Suppressor macrophage (primary cell): ENCODE results near the gene RAD51B.

Experiments used
- DNase-seq, 4 experiments: peaks; one replicate each; pipeline ENCODE4 v3.0.0-alpha.2; 2020 to 2022

The RAD51B gene

DNA sequence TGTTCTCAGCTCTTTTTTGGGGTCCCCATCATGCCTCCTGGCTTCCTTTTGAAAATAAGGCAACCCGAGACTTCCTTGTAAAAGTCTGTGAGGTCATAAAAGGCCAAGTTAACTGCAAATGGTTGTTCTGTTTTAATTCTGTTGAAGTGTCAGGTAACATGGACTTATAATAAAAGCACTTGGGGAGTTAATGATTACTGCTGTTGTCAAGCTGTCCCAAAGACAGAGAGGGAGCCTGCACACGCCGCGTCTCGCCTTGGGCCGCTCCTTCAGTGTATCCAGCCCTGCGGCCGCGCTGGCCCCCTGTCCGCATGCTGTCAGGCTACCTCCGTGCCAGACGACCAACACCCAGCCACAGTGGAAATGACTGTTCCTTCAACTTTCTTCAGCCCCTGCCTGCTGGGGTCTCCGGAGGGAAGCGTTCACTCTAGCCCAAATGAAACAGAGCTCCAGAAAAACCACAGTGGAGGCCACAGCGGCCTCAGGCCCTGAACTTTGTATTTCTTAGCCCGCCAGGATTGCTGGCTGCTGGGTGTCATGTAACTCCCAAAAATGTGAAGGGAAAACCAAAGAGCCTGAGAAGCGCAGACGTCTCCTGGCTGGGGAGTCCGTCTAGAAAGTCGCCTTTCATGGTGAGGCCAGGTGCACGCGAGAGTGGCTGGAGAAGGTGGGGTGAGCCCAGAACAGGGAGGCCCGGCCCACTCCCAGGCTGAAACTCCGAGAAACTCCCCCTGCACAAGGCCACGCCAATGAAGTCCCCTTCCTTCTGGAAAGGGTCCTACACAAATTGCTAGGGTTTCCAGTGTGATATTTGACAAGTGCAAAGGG is 784.2 kb downstream of the RAD51B start:
- DNase-seq, result no peak

DNA sequence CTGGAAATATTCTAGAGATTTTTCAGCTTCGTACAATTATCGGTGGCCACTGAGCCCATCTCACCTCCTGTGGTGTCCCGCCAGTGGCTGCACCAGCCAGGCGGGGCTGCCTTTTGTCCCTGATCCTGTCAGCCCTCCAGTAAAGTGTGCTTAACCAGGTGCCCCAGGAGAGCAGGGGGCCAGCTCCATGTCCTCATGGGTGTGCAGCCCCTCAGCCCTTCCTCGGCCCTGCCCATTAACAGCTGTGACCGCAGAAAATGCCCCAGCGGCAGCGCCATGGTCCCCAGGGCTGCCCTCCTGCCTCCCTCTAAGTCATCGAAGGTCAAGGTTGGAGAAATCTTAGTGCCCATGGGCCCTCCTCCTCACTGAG is 784.8 kb downstream of the RAD51B start:
- DNase-seq, result no peak

DNA sequence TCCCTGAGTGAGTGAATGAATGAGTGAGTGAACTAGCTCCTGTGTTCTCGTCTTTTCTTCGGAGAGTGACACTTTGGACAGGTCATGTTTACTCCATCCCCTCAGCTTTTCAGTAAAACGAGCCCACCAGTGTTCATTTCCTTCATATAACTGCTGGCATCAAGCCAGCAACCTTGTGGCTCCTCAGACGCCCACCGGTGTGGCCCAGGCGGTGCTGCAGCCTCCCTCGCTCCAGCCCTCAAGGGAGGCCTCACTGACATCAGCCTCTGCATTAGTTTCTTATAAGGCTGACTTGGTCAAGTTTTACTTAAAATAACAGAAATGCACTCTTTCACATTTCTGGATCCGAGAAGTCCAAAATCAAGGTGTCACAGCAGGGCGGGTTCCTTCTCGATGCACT is 785.2 kb downstream of the RAD51B start:
- no peak for DNase-seq

DNA sequence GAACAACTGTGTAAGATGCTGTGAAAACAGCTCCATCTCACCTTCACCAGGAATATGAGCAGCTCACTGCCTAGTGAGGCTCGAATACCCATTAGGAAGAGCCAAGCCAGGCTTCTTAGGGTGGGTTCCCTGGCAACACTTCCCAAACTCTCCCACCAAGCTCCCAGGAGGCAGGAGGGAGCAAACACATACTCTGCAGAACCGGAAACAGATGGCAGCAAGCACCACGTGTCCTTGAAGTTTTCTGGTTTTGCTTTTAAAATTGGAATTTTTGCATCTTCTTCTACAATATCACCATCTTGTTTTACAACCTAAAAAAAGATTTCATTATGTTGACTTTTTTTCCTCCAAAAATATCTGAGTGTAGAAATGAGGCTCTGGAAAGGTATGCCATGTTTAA is 786.6 kb downstream of the RAD51B start:
- no peak for DNase-seq

DNA sequence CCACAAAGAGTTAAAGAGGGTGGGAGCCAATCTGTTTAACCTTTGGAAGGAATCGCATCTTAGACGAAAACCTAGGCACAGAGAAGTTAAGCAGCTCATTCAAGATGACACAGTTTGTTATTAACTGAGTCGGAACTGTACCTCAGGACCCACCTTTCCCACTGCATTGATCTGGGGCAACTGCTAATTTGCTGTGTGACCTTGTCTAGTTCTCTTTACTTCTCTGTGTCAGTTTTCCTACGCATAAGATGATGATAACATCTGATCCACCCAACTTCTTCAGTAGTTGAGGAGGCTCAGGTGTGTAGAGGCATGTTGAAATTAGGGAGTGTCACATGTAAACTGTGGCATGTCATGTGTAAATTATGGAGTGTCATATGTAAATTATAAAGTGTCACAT is 787.1 kb downstream of the RAD51B start:
- no peak for DNase-seq

DNA sequence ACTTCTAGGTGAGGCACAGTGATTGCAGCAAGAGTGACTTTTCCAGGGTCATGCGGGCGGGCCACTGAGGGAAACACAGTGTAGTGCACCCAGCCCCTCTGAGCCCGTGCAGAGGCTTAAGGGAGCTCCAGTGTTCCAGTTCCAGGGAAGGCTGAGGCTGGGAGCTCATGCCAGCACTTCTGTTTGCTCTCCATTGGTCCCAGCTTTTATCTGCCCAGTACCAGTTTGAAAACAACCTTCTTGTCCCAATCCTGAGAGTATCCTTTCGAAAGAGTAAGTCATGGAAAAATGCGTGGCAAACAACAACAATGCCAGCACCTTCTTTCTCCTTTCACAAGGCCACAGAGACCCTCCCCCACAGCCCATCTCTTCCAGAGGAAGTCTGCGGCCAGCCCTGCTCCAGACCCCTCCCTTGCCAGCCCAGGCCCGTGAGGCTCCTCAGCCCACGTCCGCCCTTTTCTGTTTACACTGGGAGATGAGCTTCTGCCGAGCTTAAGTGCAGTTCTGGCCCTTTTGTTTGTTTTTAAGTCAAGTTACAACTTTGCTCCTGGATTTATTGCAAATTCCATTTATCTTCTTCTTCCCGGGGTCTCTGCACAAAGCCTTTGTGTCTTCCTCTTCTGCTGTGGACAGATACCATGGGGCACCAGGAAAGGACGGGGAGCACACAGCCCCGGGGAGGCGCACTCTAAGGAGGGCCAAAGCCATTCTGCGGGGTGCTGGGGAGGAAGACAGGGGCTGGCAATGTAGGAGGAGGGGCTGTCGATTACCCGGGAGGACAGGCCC is 787.7 kb downstream of the RAD51B start:
- DNase-seq, result peak; percentile 43 to 76 (median 64)

DNA sequence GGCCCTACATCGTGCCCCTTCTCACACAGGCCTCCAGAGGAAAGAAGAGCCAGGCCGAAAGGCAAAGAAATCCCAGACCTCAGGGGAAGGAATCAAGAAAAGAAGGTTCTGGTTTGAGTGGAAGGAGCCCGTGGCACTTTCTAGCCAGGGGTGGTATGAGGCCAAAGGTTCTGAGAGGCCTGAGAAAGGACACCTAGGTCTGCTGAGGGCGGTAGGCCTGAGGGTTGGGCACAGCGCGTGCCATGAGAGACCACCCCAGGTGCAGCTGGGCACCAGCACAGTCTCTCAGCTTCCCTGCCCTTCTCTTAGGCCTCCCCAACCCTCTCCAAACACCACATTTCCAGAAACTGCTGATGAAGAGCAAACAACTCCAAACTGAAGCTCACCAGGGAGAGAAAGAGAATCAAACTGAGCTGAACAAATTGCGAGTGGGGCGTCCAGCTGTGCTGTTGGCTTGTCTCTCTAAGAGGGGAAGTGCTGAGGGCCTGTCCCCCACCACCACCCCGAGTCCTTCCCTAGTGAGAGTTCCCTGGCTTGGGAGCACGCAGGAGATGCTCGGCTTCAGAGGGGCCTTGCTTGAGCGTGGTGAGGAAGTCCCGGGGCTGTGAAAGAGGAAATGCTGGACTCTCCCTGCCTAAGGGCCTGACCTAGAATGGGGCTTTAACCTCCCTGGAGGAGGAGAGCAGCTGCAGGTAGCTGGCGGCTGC is 788.4 kb downstream of the RAD51B start:
- peak; percentile 87 to 93 (median 92) for DNase-seq

DNA sequence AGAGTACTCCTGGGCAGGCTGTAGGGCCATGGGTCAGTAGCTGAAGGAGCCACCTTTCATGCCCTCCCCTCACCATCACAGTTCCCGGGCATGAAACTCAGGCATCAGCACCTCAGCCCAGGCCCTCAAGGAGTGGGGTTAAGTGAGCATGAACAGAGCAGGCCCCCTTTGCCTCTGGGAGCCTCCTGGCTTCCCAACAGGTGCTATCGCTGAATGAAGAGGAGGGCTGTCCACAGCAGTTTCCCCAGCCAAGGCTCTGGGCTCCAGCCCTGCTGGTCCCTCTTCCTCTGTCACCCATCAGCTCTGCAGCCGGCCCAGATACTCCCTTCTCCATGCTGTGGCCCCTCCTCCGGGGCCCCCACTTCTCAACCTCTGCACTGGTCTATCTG is 789.0 kb downstream of the RAD51B start:
- no peak for DNase-seq

DNA sequence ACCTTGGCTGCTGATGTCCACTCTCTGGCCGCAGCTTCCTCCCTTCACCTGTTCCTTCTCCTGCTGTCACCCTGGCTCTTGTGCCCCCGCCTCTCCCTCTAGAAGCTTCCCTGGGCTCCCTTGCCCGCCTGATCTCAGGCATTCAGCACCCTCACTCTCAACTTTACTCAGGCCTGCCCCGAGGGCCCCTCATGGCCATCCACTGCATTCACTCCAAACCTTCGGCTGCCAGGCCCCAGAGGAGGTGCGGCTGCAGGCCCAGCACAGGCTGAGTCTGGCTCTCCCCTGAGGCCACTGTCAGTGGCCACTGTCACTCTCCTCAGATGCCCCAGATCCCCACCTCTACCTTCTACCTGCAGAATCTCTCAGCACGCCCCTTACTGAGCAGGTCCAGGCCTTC is 789.4 kb downstream of the RAD51B start:
- DNase-seq, result no peak

DNA sequence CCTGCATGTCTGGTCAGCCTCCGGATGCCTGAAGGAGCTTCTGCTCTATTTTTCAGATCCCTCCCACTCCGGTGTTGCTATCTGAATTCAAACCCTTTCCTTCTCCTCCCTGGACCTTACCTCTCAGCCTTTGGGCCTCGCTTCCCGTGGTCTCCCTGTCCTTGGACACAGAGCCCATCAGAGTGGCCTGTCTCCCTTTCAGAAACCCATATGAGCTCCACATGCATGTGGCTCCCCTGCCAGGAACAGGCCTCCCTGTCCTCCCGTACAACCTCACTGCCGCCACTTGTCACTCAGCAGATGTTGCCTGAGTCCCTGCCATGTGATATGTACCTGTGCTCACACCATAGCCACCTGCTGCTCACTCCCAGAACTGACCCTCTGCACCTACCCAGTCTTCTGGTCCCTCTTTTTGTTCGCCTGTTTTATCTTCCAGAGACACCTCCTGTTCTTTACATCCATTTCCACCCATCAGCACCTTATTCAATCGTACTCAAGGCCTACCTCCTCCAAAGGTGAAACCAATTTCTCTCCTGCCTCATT is 790.7 kb downstream of the RAD51B start:
- DNase-seq, result no peak

DNA sequence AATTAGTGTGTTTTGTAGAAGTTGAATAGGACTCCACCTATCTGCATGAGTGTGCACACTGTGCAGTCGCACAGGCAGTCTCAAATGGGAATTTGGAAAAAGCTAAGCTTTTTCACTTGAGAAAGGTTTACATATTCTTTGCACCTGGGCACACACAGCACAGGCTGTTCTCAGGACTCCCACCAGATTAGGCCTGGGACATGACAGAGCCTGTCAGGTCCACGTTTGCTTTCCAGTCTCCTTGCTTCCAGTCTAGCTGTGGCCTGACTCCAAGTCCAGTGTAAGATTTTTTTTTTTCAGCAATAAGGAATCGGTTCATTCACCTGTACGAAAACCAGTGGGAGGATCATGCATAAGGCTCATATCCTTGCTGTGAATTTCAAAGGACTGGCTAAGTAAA is 792.0 kb downstream of the RAD51B start:
- DNase-seq, result no peak

DNA sequence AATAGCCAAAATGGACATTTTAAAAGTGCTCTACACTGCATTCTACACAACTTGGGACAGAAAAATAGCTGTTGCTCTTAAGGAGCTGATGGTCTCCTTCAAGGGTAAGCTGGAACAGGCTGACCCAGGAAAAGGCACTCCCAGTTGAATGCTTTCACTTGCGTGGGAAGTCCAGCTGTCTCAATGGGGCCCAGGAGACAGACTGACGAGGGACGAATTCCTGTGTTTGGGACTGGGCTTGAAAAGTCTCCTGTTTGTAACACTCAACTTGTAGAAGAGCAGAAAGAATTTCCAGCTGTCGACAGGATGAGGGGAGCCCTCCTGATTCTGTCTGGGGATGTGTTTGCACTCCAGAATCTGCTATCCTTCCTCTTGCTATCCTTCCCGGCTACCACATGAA is 792.5 kb downstream of the RAD51B start:
- DNase-seq, result no peak

DNA sequence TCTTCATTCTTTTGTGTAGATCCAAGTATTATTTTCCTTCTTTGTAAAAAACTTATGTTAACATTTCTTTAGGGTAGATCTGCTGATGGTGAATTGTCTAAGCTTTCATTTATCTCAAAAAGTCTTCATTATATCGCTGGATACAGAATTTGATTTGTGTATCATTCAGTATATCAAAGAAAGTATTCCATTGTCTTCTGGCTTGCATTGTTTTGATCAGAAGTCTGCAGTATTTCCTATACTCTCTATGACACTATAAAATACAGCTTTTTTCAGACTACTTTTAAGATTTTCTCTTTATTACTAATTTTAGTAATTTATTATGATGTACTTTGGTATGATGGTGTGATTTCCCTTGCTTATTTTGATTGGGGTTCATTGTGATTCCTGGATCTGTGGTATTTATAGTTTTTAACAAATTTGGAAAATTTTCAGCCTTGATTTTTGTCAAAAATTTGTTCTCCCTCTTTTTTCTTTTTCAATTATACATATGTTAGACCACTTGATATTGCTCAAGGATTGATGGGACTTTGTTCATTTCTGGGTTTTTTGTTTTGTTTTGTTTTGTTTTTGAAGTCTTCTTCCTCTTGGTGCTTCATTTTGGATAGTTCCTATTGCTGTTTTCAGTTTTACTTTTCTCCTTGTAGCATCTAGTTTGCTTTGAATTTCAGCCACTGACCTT is 796.8 kb downstream of the RAD51B start:
- DNase-seq, result peak in 2 of 4 experiments; percentile 39 to 43

DNA sequence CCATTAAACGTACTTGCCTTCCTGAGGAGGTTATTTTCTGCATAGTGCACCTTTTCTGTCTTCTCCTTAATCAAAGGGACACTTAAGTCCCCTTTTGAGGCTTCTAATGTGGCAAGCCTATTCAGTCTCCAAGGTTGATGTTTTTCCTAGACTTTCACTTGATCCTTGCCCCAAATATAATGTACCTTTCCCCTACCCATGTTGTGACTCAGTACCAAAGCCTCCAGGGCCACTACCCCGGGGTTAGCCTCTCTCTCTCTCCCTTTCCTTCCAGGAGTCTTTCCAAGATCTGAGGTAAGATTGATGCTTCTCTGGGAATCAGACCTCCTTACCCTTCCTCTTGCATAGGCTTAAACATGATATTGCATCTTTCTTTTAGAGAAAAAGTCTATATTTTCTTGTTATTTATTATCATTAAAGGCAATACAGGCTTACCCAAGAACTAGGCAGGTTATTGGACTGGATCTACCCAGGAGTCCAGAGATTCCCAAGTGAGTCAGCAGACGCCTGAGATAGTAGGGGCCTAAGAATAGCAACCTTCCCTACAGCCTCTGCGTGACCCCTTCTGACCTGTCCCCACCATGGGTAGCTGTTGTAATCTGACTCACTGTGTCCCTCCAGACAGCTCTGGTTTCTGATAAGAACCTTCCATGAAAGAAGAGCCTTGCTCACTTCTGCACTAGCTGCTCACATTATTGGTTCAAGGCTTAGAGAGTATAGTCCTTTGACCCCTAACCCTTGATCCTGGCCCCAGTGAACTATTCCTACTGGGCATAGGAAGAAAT is 800.4 kb downstream of the RAD51B start:
- no peak for DNase-seq

DNA sequence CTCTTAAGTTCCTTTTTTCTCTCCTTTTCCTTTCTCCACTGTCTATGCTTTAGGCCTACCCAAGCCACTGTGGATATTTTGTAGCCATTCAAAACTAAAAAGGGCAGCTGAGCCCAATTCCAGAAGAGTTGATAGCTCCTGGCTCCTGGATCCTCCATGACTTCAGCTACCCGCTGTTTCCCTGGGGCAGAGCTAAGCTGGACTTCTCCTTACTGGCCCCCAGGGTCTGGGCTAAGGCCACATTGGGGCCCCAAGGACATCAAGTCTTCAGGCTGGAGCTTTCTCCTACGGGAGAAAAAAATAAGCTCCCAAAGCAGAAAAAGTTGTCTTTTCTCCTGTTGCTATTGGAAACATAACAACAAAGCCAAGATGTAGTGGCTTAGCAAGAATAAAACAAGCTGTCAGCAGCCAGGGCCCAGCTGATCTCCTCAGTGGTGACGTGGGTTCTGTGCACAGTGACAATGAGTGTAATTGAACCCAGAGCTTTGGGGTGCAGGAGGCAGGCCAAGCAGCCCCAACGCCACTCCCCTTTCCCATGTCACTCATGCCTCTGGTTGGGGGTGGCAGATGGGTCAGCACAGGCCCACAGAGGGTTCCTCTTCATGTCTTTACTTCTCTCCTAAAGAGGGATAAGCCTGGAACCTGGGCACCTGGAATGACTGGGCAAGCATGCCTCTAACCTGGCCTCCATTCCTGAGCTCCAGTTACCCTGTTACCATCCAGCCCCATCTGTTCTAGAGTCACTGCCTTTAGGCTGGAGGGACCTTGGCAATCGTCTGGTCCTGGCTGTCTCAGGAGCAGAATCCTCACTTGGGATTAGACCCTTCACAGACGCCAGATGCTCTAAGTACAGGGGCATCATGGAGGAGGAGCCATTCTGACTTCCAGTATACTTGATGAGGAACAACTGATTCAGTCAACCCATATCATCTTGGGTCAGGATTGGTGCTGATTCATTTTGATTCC is 802.1 kb downstream of the RAD51B start:
- DNase-seq, result peak; percentile 29 to 61 (median 50)

DNA sequence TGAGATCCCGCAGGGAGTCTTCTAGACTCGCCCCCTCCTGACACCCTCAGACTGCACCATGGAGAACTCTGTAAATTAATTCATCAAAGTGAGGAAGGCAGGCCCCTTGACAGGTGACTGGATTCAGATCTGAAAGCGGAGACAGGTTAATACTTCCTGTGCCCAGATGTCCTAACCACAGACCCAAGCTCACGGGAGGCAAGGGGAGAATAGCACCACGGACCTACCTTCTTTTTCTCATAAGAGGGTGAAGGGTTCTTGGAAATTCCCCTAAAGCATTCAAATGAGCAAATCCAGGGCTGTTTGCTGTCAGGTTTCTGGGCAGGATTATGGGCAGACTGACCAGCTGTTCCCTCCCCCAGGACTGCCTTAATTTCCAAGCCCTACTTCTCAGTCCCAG is 803.3 kb downstream of the RAD51B start:
- DNase-seq, result no peak

DNA sequence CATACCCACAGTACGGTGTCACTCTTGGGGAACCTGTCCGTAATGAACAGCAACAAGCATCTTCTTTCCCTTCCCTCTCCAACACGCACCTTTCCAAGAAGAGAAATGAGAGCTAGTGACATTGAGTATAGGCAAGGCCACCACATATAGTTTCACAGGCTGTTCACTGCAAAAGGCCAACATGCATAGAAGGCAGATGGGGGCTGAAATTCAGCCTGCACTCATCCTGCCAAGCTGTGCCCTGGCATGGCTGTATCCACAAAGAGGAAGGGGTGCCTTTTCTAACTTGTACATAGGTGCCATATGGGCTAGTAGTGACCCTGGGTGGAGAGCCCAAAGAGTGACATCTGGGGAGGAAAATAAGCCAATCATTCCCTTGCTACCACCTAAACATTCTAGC is 803.7 kb downstream of the RAD51B start:
- no peak for DNase-seq

DNA sequence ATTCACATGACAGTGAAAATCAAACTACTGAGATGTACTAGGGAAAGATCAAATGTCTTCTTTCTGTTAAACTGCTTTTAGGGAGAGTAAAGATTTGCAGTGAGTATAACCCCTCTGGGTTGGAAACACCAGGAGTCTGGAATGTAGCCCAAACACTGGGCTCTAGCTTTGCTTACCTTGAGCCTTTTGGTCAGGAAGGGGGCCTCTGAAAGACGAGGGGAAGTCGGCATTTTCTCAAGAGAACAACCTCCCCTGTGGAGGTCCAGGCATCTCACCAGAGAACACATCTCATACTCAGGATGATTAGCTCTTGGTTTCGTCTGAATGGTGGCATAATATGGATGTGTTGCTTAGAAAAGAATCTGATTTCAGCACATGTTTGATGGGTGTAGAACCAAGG is 804.2 kb downstream of the RAD51B start:
- no peak for DNase-seq

DNA sequence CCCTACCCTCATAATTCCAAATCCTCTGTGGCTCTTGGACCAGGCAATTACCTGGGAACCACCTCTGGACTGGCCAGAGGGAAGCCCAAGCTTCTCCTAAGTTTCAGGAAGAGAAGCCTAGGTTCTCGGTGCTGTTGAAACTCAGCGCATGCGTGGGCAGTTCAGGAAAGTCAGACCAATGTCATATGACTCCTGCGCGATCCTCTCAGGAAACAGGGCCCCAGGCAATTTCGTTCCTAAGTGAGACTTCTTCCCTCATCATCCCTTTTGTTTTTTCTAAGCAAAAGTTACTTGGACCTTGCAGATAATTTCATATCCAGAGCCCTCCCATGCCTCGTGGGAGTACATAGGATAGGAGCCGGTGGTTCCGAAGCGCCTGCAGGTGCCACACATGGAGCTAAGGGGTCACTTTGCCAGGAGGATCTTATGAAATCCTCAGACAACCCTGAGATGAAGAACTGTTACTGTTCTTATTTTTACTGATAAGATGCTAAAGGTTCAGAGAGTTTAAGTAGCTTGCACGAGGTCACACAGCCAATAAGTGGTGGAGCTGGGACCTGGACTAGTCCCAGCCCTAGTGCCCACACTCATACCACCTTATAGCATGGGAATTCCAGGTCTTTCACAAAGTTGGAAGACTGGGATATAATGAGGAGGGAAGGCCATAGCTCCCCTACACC is 805.1 kb downstream of the RAD51B start:
- peak; percentile 77 to 91 (median 86) for DNase-seq
